HG03103 (cell line): Measurements from ENCODE around the gene ACO2.
"Not testable (repeated sequence)": the region's sequence is repeated elsewhere in the genome, so short reads cannot be mapped to it uniquely, and the experiment has no call there.

Experiments used
- ATAC-seq: cut with Tn5 transposase; IDR thresholded peaks from one replicate; pipeline ENCODE4 v1.9.1; 2021; ENCODE audit warnings: low read depth; ENCODE audit not compliant: unreplicated experiment

Gene ACO2

DNA sequence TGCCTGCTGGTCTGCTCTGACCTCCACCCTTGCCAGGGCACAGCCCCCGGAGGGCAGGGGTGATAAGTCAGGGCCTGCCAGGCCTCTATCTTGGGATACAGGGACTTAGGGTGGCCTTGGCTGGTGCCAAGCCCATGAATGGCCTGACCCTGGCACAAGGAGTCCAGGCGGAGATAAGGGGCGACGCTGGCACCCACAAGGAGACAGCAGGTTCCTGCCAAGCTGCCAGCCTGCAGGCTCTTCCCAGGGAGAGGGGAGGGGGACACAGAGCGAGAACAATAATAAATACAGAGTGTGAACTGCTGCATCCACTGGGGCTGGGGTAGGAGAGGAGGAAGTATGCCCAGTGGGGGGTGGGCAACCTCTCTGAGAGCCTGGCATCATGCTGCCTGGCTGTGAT is 92.9 kb downstream of the ACO2 start:
- no peak for ATAC-seq

DNA sequence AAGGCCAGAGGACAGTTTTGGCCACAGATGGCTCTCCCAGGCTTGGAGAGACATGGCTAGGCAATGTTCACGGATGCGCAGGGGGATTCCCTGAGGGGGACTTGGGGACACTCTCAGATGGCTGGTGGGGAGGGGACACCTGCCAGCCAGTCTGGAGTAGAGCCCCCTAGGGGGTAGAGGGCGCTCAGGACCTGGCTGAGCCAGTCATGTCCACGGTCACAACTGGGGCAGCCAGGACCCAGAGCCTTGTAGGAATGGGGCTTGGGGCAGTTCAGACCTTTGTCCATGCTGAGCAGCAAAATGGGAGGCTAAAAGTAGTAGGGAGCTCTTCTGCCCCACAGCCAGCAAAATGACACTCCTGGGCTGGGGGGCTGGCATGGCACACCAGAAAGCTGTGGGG is 93.5 kb downstream of the ACO2 start:
- ATAC-seq, result no peak

DNA sequence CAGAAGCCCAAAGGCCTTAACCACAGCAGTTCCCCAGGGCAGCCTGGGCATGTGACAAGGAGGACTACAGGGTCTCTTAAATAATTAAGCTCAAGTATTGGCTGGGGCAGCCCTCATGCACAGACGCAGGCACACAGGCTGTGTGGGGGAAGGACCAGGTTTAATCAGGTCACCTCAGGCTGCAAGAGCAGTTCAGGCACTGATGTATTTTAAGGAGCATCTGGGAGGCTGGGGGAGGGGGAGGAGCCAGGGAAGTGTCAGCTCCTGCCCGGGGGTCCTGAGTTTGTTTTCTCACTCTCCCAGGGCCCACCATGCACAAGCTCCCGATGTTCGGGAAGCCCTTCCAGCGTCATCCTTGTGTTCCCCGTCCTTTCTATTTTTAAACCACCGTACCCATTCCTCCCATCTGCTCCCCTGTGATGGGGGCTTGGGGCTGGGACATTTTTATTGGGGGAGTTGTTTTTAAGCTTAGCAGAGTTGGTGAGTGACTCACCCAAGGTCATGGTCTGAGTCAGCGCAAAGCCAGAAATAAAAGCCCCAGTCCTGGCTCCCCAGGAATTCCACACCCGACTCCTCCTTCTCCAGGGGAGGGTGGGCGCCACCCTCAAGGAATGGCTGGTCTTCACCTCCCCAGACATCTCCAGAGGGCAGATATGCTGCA is 94.3 kb downstream of the ACO2 start:
- ATAC-seq, result no peak

DNA sequence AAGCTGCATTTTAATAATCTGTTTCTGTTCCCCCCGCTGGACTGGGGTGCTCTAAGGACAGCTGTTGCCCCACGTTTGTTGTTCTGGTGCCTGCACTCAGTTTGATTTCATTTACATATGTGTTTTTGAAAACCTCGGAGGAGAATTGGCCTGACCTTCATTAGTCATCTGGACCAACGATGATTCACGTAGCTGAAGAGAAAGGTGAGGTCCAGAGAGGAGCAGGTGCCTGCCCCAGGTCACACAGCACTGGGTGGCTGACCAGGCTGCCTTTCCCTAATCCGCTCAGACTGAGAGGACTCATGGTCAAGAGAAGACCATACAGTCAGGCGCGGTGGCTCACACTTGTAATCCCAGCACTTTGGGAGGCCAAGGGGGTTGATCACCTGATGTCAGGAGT is 95.6 kb downstream of the ACO2 start:
- ATAC-seq, result no peak

DNA sequence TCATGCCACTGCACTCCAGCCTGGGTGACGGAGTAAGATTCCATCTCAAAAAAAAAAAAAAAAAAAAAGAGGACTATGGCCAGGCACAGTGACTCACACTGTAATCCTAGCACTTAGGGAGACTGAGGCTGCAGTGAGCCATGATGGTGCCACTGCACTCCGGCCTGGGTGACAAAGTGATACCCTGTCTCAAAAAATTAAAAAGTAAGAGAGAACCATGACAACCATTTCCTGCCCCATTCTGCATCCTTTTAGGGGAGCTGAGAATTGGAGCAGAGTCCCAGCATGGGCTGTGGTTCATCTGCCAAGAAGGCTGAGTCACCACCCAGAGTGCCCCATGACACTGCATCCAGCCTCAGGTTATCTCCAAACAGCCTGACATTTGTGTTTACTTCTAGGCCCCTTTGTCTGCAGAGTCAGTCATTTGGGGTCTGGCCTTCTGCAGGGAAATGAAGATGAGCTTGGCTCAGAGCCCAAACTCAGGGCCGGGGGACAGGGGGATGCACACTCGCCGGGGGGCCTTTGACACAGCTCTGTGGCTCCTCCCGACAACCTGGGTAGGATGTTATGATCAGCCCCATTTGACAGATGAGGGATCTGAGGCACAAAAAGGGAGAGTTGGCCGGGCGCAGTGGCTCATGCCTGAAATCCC is 96.6 kb downstream of the ACO2 start:
- no peak for ATAC-seq

DNA sequence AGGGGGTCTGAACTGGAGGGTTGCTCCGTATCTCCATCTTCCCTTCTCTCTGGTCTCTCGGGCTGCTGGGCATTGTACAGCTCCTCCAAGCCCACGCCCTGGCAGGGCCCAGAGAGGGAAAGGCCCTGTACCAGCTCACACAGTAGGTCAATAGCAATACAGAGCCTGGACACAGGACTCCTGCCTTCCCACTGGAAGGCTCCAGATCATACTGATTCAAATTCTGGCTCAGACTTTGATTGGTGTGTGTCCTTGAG is 98.5 kb downstream of the ACO2 start:
- ATAC-seq, result no peak

DNA sequence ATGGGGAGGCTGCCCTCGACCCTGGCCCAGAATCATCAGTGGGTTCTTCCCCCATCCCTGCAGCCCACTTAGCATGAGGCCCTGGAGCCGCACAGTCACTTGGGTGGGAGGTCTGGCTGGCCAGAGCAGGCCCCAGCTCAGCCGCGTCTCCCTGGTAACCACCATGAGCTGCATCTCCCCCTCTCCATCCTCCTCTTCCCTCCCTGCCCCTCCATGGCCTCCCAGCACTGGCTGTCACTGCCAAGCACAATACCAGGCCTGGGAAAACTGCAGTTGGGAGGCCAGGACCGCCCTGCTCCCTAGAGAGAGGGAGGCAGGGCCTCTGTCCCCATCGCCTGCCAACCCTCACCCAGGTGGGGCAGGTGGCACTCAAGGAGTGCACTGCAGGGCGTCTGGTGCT is 99.9 kb downstream of the ACO2 start:
- ATAC-seq, result no peak

DNA sequence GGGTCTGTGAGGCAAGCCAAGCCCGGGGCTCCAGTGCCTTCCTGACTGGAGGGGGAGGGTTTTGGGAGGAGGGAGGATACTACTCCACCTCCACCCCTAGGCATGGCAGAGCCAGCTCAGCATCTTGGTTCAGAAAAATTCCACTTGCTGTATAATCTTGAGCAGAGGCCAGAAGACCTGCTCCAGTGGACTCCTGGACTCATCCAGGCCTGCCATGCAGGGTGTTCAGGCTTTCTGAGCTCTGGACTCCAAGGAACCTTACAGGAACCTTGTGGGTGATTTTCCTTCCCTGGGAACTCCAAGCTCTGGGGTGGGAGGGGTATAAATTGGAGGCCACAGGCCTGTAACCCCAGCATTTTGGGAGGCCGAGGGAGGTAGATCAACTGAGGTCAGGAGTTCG is 101.3 kb downstream of the ACO2 start:
- ATAC-seq, result no peak

DNA sequence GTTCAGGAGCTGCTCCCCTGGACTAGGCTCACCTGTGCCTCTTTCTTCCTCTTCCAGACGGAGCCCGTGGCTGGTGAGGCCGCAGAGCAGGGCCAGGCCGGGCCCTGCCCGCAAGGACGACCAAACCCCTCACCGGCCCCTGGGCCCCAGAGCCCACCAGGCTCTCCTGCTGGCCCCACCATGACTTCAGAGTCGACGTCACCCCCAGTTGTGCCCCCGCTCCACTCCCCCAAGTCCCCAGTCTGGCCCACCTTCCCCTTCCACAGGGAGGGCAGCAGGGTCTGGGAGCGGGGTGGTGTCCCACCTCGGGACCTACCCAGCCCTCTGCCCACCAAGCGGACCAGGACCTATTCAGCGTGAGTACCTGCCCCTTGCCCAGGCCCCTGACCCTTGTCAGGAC is 102.9 kb downstream of the ACO2 start:
- ATAC-seq, result no peak

DNA sequence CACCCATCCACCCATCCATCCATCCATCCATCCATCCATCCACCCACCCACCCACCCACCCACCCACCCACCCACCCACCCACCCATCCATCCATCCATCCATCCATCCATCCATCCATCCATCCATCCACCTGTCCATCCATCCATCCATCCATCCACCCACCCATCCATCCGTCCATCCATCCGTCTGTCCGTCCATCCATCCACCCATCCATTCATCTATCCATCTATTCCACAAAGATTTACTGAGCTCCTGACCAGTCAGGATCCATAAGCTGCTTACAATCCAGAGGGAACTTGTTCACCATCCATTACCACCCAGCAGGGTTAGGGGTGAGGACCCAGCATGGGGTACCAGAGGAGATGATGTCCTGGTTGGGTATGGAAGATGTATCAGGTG is 103.4 kb downstream of the ACO2 start:
- not testable (repeated sequence) for ATAC-seq

DNA sequence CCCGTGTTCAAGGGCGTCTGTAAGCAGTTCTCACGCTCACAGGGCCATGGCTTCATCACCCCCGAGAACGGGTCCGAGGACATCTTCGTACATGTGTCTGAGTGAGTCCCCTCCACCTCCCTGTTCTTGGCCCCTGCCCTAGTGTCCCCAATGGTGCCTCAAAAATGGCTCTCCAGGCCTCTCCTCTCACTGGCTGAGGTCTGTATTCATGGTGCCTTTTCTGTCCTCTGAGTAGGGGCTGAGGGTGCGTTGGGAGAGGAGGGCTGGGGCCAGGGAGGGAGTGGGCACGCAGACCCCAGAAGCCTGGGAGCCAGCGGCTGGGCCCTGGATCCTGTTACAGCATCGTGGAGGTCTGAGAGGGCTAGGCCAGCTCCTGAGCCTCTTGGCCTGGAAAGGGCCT is 104.8 kb downstream of the ACO2 start:
- ATAC-seq, result no peak

DNA sequence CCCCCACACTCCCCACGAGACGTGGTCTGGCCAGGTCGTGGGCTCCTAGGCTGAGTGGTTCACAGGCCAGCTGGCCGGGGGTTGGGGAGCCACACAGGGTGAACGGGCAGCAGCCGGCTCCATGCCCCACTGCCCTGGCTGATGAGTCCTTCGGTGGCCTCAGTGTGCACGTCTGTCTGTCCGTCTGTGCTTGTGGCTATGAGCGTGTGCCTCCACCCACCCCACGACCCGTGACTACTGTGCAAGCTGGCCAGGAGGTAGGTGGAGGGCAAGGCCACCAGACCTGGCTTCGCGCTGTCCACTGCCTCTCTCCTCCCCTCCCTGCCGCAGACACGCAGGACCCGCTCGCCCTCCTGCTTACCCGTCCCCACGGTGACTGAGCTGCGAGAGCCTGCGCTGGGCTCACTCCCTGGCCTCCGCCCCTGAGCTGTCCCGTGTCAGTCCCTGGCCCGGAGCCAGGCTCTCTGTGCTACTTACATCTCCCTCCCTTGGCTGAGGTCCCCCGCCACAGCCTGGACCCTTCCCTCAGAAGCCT is 106.0 kb downstream of the ACO2 start:
- ATAC-seq, result no peak

DNA sequence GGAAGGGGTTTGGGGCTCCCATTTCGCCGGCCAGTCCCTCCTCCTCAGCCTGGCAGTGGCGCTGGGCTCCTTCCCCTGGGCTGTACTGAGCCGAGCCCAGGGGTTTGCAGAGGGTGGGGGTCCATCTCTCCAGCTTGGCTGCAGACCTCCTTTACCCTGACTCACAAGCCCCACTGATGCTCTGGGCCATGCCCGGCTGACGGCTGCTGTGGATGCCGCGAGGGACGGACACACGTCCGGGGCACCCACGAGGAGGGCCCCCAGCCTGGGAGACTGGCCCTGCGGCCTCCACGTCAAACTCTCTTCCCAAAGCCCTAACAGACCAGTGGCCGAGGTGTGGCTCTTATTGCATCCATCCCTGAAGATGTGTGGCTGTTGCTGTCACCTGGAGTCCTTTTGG is 106.6 kb downstream of the ACO2 start:
- ATAC-seq, result no peak

DNA sequence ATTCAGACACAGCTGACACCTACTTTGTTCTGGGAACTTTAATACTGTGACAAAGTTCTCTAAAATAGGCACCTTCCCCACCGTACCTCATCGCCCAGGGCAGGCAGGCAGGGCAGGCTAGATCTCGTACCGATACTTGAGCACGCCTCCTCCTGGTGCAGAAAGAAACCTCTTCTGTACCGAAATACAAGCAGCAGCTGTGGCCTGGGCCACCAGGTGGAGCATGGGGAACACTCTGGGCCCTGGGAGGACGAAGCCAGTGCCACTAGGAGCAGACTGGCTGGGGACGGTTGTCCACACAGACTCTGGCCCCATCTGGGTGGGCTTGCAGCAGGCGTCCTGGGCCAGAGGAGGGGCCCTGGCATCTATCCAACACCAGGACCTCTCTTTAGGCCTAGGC is 108.0 kb downstream of the ACO2 start:
- ATAC-seq, result no peak

DNA sequence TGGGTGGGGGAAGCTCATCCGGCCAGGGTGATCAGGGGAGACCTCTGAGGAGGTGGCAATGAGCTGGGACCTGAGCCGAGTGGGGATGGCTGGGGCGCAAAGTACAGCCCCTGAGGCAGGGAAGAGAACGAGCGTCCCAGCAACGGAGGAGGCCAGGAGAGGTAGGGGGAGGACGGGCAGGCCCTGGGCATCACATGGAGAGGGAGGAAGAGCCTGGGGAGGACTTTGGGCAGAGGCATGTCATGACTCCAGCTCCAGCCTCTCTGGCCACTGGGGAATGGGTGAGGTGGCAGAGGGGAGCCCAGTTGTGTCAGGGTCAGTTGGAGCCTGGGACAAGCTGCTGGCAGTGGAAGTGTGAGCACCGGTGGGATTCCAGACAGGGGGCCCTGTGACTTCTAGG is 109.2 kb downstream of the ACO2 start:
- ATAC-seq, result no peak
